GM12875 (cell line): ENCODE measurements around the gene DOCK7.

ENCODE experiments used
- H3K4me3 ChIP-seq: one replicate; pipeline ENCODE4 v1.5.1; 2011; ENCODE audit warnings: low read depth, low read length, control low read depth
- TF ChIP-seq, protein P1 (sequence below): IDR thresholded peaks from 2 replicates; pipeline ENCODE4 v1.5.1; 2011; ENCODE audit warnings: low read depth, mild to moderate bottlenecking, control low read depth, inconsistent platforms, low read length, moderate library complexity, borderline replicate concordance; ENCODE audit not compliant: insufficient read depth

Gene DOCK7

DNA sequence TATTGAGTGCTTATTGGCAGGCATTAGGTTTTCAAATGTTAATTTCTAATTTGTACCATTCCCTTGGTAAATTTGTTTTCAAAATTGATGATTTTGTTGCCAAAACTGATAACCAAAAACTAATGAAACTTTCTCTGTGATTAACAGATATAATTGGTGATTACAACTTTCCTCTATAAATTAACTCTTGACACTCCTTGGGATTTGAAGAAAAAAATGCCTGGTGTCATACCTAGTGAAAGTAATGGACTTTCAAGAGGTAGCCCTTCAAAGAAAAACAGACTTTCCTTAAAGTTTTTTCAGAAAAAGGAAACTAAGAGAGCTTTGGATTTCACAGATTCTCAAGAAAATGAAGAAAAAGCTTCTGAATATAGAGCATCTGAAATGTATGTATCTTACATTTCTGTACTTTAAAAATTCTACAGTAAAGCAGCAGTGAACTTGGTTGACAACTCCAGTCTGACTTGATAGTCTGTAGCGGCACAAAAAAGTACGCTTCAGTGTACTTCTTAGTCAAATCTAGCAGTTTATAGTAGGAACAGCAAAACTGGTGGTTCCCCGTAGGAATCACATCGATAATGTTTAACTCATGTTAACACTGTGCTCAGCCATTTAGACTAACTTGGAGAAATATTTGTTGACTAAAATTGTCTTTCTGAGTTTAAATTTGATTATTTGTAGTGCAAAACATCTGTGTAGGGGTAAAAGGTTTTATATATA lies 248.4 kb downstream of the DOCK7 start:
- TF ChIP-seq, protein P1, sequence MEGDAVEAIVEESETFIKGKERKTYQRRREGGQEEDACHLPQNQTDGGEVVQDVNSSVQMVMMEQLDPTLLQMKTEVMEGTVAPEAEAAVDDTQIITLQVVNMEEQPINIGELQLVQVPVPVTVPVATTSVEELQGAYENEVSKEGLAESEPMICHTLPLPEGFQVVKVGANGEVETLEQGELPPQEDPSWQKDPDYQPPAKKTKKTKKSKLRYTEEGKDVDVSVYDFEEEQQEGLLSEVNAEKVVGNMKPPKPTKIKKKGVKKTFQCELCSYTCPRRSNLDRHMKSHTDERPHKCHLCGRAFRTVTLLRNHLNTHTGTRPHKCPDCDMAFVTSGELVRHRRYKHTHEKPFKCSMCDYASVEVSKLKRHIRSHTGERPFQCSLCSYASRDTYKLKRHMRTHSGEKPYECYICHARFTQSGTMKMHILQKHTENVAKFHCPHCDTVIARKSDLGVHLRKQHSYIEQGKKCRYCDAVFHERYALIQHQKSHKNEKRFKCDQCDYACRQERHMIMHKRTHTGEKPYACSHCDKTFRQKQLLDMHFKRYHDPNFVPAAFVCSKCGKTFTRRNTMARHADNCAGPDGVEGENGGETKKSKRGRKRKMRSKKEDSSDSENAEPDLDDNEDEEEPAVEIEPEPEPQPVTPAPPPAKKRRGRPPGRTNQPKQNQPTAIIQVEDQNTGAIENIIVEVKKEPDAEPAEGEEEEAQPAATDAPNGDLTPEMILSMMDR, result no peak
- H3K4me3 ChIP-seq, result no peak overlapping the region

DNA sequence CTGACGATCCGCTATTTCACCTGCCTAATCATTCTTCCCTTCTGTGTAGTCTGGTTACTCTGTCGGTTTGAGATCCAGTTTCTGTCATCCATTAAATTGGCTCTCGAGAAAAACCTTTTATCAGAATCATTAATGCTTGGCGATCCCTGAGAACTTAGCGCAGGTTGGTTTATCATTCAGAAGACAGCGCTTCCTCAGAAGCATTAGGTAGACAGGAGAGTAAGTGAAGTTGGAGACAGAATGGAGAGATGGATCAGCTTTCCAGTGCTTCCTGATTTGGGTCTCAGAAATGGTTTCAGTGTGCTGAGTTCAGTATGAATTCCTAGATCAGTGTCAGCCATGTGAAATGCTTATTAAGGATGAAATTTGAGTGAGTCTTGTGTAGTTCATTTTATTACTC lies 250.0 kb downstream of the DOCK7 start:
- peak overlapping the region; percentile 94 for H3K4me3 ChIP-seq

DNA sequence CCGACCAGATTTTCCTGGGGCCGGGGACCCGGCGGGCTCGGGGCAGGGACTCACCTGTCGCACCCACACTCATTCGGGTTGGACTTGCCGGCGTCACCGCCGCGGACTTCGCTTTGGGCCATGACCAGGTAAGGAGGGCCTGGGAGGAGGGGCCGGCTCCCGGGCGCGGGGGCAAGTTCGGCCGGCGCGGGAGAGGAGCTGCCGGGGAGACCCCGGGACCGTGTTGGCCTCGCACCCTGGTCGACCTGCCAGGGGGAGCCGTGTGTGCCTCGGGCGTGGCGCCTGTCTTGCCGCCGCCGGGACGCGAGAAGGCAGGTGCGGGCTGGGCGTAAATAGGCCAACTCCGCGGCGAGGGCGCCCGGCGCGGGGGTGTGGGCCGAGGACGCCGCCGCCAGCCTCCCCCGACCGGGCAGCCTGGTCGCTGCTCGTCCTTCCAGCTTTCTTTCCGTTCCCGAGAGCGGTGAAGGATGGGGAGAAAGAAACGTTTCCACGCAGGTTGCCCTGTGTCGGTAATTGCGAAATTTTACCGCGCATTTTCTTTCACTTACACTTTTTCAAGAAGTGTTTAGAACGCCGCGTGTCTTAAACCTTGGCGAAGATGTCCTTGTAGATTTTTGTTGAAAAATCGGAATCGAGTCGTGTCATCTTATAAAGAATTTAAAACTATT lies 250.8 kb downstream of the DOCK7 start:
- H3K4me3 ChIP-seq, result peak overlapping the region; percentile 94
- TF ChIP-seq, protein P1, result no peak

More for the DNA sequence above, 250.0 kb downstream of the DOCK7 start:
- TF ChIP-seq, protein P1, result no peak

DNA sequence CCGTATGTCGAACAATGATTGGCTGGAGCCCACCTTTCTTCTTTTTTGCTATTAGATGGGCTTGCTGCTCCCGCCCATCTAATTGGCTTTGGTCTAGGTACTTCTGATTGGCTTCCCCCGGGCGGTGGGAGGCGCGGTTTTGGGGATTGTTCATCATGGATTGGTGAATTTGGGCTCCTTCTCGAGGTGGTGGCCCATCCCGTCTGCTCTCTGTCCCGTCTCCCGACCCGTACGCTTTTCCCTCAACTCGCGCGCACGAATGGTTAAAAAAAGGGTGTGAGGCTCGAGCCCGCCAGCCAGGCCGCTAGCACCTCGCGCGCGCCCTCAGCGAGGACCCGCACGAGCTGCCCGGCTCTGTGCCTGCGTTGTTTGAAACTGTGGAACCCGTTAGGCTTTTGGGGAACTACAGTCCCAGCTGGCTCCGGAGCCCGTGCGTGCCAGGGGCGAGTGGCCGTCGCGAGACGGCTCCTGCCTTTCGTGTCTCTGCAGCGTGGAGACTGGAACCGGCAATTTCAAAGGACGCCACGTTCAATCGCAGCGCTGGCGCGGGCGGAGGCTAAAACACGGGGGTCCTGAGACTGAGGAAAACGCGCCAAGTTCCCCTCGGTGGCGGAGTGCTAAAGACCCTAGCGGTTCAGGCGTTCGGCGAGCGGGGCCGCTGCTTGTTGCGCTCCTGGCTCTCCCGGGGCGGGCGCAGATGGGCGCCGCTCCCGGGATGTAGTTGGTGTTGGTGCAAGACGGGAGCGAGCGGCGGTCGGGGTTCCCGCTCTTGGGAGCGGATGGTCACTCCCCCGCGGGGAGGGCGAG lies 251.5 kb downstream of the DOCK7 start, which contains the start of gene USP1:
Gene USP1 (plus strand): TSS at position 584 of the 807 bp plus-strand sequence. CDS start 2,819 bp downstream, outside the sequence.
- TF ChIP-seq, protein P1, result no peak
- peak within 1 kb of the TSS; percentile 94 for H3K4me3 ChIP-seq

DNA sequence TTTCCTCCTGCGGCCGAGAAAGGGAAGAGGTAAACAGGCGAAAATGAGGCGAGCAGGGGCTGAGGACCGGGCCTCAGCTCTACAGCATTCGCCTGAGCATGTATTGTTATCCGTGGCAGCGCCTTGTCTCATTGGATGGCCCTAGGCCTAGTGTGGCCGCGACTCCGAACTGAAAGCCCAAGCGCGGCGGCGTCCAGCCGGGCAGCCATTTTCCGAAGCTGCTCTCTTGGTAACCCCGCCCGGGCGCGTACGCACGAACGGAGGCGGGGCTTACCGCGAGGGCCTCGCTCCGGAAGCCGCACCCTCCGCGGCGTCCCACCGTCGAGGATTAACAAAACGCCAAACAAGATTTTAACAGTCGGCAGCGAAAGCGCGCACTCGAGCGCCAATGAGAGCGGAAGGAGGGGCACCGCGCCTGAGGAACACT lies 252.1 kb downstream of the DOCK7 start:
- H3K4me3 ChIP-seq, result peak overlapping the region; percentile 75
- TF ChIP-seq, protein P1, result no peak

DNA sequence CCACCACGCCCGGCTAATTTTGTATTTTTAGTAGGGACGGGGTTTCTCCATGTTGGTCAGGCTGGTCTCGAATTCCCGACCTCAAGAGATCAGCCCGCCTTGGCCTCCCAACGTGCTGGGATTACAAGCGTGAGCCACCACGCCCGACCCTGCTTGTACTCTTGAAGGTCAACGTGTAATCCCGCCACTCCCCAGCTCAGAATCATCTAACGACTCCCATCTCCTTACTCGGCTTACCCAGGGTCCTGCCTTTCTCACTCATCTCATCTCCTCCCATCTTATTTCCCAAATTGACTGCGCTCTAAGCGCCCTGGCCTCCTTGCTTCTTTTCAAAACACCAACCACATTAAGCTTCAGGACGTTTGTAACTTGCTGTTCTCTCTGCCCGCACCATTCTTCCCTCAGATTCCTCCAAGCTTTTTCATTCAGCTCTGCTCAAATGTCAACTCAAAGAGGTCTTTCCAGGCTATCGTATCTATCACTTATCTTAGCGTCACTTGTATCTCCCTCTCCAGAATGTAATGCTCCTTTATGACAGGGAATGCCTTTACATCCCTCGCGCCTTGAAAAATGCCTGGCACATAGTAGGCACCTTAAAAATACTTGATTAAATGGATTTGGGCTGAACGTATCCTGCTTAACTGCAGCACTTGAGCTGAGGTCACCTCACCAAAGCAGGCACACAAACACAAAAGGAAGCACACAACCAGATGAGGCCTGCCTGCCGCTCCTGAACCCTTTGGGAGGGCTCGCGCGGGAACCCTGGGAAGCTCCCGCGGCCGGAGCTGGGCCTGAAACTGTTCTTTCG lies 252.8 kb downstream of the DOCK7 start:
- peak overlapping the region; percentile 75 for H3K4me3 ChIP-seq
- TF ChIP-seq, protein P1, result no peak
